Stimulated activated CD8-positive, alpha-beta memory T cell treated with anti-CD3 and anti-CD28 coated beads, Interleukin-4, amount 100 ng/mL, for 4 hours (primary cell): ENCODE measurements around the gene WFDC5.
"Not testable (repeated sequence)": the region's sequence is repeated elsewhere in the genome, so short reads cannot be mapped to it uniquely, and the experiment has no call there.

ENCODE experiments used
- DNase-seq, 2 donors: peaks; one replicate each; pipeline ENCODE4 v3.0.0-alpha.2; 2020; ENCODE audit warnings: low read depth in 2 of 2, low spot score in 1 of 2

The WFDC5 gene

GRCh38 chr20:45114465-45115385 is at the start of gene WFDC5:
Gene WFDC5, minus strand, starts transcription at chr20:45115174. Its CDS starts 91 bp downstream, at chr20:45115083.
- DNase-seq: no peak

- DNase-seq: no peak
Observed at GRCh38 chr20:45163083-45163803, 48.3 kb upstream of the WFDC5 start.

GRCh38 chr20:45157962-45158361 is 43.0 kb upstream of the WFDC5 start:
- DNase-seq: no peak

GRCh38 chr20:45156713-45157112 is 41.7 kb upstream of the WFDC5 start:
- no peak for DNase-seq

GRCh38 chr20:45154794-45155193 is 39.8 kb upstream of the WFDC5 start:
- not testable (repeated sequence) for DNase-seq

- DNase-seq: no peak
Observed at GRCh38 chr20:45154183-45154582, 39.2 kb upstream of the WFDC5 start.

GRCh38 chr20:45153752-45154151 is 38.8 kb upstream of the WFDC5 start:
- DNase-seq: no peak

GRCh38 chr20:45153147-45153546 is 38.2 kb upstream of the WFDC5 start:
- no peak for DNase-seq

GRCh38 chr20:45152405-45152804 is 37.4 kb upstream of the WFDC5 start:
- no peak for DNase-seq

GRCh38 chr20:45149062-45149461 is 34.1 kb upstream of the WFDC5 start:
- no peak for DNase-seq

GRCh38 chr20:45140836-45141235 is 25.9 kb upstream of the WFDC5 start:
- DNase-seq: no peak

GRCh38 chr20:45139733-45140375 is 24.9 kb upstream of the WFDC5 start:
- DNase-seq: not testable (repeated sequence)

GRCh38 chr20:45138561-45139300 is 23.8 kb upstream of the WFDC5 start:
- no peak for DNase-seq

GRCh38 chr20:45136911-45137310 is 21.9 kb upstream of the WFDC5 start:
- DNase-seq: no peak

- no peak for DNase-seq
Observed at GRCh38 chr20:45128099-45128498, 13.1 kb upstream of the WFDC5 start.

GRCh38 chr20:45124365-45124764 is 9.4 kb upstream of the WFDC5 start, which contains the start of gene WFDC12:
Gene WFDC12, minus strand, starts transcription at chr20:45124465. Its CDS starts 18 bp downstream, at chr20:45124447.
- DNase-seq: no peak

- DNase-seq: no peak
Observed at GRCh38 chr20:45121388-45121787, 6.4 kb upstream of the WFDC5 start.

GRCh38 chr20:45119556-45120266 is 4.7 kb upstream of the WFDC5 start:
- DNase-seq: no peak

GRCh38 chr20:45118028-45118427 is 3.1 kb upstream of the WFDC5 start:
- DNase-seq: no peak

- DNase-seq: no peak
Observed at GRCh38 chr20:45117581-45117980, 2.6 kb upstream of the WFDC5 start.
